ENCODE results near the gene CLIC3. TPM values are rescaled to one million over a fixed set of nuclear protein-coding genes. Genes with fewer than 3 reads are reported as not detected.

The CLIC3 gene
- total and polyA plus RNA-seq, 2 experiments from 2014 or later: 0.87 TPM; not detected in 1

DNA sequence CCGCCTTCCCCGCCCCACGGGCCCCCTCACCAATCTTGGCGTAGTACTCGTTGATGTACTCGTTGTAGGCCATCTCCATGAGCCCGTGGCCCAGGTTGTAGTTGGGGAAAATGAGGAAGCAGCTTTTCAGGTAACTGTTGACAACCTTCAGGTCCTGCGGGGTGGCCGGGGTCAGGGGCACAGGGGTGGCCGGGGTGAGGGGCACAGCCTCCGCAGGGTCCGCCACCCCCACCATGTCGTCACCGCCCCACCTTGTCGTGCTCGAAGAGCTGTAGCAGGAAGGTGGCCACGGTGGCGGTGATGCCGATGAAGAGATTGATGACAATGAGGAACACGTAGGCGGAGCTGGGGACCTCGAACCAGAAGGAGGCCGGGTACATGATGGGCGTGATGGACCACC, 14.8 kb upstream of the CLIC3 start:
- TF ChIP-seq, protein P1, sequence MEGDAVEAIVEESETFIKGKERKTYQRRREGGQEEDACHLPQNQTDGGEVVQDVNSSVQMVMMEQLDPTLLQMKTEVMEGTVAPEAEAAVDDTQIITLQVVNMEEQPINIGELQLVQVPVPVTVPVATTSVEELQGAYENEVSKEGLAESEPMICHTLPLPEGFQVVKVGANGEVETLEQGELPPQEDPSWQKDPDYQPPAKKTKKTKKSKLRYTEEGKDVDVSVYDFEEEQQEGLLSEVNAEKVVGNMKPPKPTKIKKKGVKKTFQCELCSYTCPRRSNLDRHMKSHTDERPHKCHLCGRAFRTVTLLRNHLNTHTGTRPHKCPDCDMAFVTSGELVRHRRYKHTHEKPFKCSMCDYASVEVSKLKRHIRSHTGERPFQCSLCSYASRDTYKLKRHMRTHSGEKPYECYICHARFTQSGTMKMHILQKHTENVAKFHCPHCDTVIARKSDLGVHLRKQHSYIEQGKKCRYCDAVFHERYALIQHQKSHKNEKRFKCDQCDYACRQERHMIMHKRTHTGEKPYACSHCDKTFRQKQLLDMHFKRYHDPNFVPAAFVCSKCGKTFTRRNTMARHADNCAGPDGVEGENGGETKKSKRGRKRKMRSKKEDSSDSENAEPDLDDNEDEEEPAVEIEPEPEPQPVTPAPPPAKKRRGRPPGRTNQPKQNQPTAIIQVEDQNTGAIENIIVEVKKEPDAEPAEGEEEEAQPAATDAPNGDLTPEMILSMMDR (IDR thresholded peaks at IDR 0.05; ENCODE audit: low read depth, low read length): no peak
- H3K27ac ChIP-seq: no peak overlapping the region
- no peak for DNase-seq (ENCODE audit: low read depth in 1 of 2, low spot score in 1 of 2)

DNA sequence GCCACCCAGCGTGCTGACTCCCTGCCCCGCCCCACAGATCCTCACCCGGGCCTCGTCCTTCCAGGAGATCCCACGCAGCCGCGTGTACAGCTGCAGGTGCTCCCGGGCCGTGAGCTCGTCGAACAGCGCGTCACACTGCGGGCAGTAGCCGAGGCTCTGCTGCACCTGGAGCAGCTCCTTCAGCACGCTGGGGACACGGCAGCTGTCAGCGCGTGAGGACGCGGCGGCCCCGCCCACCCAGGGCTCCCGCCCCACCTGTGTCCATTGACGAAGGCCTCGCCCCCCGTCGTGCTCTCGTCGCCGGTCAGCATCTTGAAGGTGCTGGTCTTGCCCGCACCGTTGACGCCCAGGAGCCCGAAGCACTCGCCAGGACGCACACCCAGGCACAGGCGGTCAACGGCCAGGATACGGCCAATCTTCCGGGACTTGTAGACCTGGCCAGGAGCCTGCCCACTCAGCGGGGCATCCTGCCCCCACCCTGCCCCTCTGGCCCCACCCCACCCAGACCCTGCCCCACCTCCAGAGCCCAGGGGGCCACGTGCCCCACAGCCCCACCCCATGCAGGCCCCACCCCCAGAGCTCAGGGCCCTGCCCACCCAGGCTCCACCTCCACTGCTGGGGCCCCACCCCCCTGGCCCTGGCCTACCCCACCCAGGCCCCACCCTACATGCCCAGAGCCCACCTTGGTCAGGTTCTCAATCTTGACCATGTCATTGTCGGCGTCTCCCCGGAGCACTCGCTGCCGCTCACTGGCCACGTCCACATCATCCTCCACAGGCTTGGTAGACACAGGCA, 13.8 kb upstream of the CLIC3 start:
- TF ChIP-seq, protein P1 (IDR thresholded peaks at IDR 0.05; ENCODE audit: low read depth, low read length): no peak

More for the DNA sequence above, 14.8 kb upstream of the CLIC3 start:
- Histone ChIP-seq H3K4me1 (ENCODE audit: low read depth) (no peaks in the 10 kb centered on the region), H3K4me3 (no peak overlapping the region), H3K9me3 (ENCODE audit: low read depth) (no peaks in the 10 kb centered on the region), H3K36me3 (peaks cover 11% of the 10 kb centered on the region), H3K27me3 (no peaks in the 10 kb centered on the region)

DNA sequence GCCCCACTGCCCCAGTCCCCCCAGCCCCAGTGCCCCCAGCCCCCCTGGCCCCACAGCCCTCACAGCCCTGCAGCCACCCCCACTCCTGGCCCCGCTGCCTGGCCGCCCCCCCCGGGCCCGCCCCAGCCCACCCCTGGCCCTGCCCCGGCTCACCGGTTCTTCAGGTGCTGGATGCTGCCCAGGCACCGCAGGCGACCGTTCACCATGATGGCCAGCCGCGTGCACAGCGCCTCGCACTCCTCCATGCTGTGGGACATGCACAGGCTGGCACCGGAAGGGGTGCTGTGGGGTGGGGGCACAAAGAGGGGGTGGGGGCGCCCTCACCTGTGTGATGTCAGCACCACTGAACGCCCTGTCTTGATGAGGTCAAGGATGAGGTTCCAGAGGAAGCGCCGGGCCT, 12.8 kb upstream of the CLIC3 start:
- H3K36me3 ChIP-seq: peaks cover 3% of the 10 kb centered on the region
- TF ChIP-seq, protein P1 (IDR thresholded peaks at IDR 0.05; ENCODE audit: low read depth, low read length): no peak
- no peak for DNase-seq (ENCODE audit: low read depth in 1 of 2, low spot score in 1 of 2)

More for the DNA sequence above, 13.8 kb upstream of the CLIC3 start:
- no peaks in the 10 kb centered on the region for H3K9me3 ChIP-seq (ENCODE audit: low read depth)
- H3K4me1 ChIP-seq (ENCODE audit: low read depth): no peaks in the 10 kb centered on the region
- H3K4me3 ChIP-seq: no peak overlapping the region
- H3K27ac ChIP-seq: no peak overlapping the region
- no peak for DNase-seq (ENCODE audit: low read depth in 1 of 2, low spot score in 1 of 2)
- peaks cover 3% of the 10 kb centered on the region for H3K36me3 ChIP-seq
- H3K27me3 ChIP-seq: no peaks in the 10 kb centered on the region

DNA sequence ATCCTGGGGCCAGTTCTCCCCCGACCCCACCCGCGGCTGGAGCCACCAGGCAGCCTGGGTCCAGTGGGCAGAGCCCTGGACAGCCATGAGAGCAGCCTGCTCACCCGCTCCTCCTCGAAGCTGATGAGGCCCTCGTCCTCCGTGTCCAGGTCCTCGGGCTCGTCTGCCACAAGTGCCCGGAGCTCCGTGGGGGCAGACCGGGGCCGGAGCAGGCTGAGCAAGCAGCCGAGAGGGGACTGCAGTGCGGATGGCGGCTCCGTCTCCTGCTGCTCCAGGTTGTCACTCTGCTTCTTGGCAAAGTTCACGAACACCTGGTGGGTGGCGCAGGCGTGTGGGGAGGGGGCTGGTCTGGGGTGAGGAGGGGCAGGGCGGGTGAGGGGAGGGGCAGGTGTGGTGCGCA, 11.9 kb upstream of the CLIC3 start:
- Histone ChIP-seq H3K9me3 (ENCODE audit: low read depth) (no peaks in the 10 kb centered on the region), H3K36me3 (peaks cover 3% of the 10 kb centered on the region), H3K27ac (no peak overlapping the region), H3K4me1 (ENCODE audit: low read depth) (no peaks in the 10 kb centered on the region), H3K27me3 (no peaks in the 10 kb centered on the region), H3K4me3 (no peak overlapping the region)
- DNase-seq (ENCODE audit: low read depth in 1 of 2, low spot score in 1 of 2): no peak
- TF ChIP-seq, protein P1 (IDR thresholded peaks at IDR 0.05; ENCODE audit: low read depth, low read length): no peak

More for the DNA sequence above, 12.8 kb upstream of the CLIC3 start:
- H3K27ac ChIP-seq: no peak overlapping the region
- no peaks in the 10 kb centered on the region for H3K4me1 ChIP-seq (ENCODE audit: low read depth)
- H3K4me3 ChIP-seq: no peak overlapping the region
- no peaks in the 10 kb centered on the region for H3K9me3 ChIP-seq (ENCODE audit: low read depth)
- H3K27me3 ChIP-seq: no peaks in the 10 kb centered on the region

DNA sequence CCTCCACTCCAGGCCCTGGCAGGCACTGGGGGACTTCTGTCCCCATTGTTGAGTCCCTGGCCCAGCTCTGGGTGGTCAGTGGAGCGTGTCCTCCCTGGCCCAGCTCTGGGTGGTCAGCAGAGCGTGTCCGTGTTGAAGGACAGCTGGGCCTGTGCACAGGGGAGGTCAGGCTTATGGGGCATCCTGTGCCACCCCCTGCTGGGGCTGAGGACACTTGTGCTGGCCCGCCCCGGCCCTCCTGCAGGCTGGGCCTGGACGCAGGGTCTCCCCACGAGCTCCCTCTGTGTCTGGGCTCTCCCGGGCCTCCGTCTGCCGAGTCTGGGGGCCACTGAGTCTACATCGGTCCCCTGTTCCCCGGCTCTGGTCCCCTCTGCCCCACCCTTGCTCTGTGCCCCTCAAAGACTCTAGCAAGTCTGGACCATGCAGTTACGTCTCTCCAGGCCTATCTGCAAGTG, 11.5 kb upstream of the CLIC3 start:
- peaks cover 3% of the 10 kb centered on the region for H3K36me3 ChIP-seq
- DNase-seq (ENCODE audit: low read depth in 1 of 2, low spot score in 1 of 2): no peak
- no peaks in the 10 kb centered on the region for H3K27me3 ChIP-seq
- H3K9me3 ChIP-seq (ENCODE audit: low read depth): no peaks in the 10 kb centered on the region
- H3K4me3 ChIP-seq: no peak overlapping the region
- TF ChIP-seq, protein P1 (IDR thresholded peaks at IDR 0.05; ENCODE audit: low read depth, low read length): no peak
- H3K4me1 ChIP-seq (ENCODE audit: low read depth): no peaks in the 10 kb centered on the region
- H3K27ac ChIP-seq: no peak overlapping the region

Data from cardiac muscle cell (in vitro differentiated cells and primary cell).